ENCODE results near the gene RAB11FIP2. TPM values are rescaled to one million over a fixed set of nuclear protein-coding genes. Genes with fewer than 3 reads are reported as not detected.

Gene RAB11FIP2
- total RNA-seq, 1 experiment from 2014 or later, result 4.4 TPM

DNA sequence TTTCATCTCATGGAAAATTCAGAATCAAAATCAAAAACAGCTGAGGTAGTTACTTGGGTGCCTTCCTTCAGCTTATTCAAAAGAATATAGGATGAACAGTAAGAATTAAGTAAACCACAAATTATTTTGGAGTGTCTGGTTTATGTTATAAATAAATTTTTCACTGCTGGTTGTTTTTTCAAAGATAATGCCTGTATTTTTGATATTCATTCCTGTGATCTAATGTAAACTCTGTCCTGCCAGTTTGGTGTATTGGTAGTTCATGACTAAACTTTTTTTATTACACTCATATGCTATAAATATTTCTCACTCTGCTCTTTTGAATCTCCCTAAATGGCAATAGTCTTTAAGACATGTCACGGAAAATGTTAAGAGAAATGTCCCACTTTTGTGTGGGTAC, 11.6 kb upstream of the RAB11FIP2 start:
- ATAC-seq, result no peak
- POLR2A ChIA-PET (ENCODE audit: unreplicated experiment), result no interaction called here

DNA sequence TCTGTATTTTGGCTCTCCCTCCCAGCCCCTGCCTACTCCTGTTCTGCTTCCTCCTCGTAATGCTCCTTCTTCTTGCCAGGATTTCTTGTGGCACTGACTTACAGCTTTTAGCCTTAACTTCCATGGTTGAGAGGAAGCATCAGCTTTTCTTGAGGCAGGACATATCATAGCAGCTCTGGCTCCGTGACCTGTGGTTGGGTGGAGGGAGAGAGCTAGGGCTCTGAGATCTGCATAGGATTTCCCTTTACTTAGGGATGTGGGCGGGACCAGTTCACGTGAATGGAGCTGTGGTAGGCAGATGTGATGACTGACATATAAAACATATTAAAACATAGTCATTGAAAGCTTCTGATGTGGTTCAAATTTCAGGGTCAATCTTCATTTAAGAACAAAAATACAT, 10.6 kb upstream of the RAB11FIP2 start:
- Histone ChIP-seq H3K4me3 (ENCODE audit: low read length) (no peak overlapping the region), H3F3A (ENCODE audit: low read length, unreplicated experiment) (no peaks in the 10 kb centered on the region), H3K36me3 (ENCODE audit: low read depth, low read length) (no peaks in the 10 kb centered on the region), H3K79me2 (ENCODE audit: low read length) (no peaks in the 10 kb centered on the region), H3K27me3 (ENCODE audit: low read length) (no peaks in the 10 kb centered on the region), H3K9me3 (ENCODE audit: low read length) (no peaks in the 10 kb centered on the region), H3K9ac (ENCODE audit: low read length) (no peak overlapping the region), H3K4me1 (ENCODE audit: insufficient read depth, low read length) (no peaks in the 10 kb centered on the region), H3K4me2 (ENCODE audit: low read length) (no peak overlapping the region), H3K27ac (ENCODE audit: low read length) (no peak overlapping the region), H2AFZ (ENCODE audit: low read length) (no peak overlapping the region), H4K20me1 (ENCODE audit: low read length) (no peaks in the 10 kb centered on the region), H3K9me2 (replicated peaks; ENCODE audit: low read length) (no peaks in the 10 kb centered on the region)
- TF ChIP-seq EZH2 (IDR thresholded peaks at IDR 0.05; ENCODE audit: low read length, unreplicated experiment) (no peak), EZH2phosphoT487 (IDR thresholded peaks at IDR 0.05; ENCODE audit: borderline replicate concordance, low read length) (no peak)
- TF ChIP-seq, protein P1, sequence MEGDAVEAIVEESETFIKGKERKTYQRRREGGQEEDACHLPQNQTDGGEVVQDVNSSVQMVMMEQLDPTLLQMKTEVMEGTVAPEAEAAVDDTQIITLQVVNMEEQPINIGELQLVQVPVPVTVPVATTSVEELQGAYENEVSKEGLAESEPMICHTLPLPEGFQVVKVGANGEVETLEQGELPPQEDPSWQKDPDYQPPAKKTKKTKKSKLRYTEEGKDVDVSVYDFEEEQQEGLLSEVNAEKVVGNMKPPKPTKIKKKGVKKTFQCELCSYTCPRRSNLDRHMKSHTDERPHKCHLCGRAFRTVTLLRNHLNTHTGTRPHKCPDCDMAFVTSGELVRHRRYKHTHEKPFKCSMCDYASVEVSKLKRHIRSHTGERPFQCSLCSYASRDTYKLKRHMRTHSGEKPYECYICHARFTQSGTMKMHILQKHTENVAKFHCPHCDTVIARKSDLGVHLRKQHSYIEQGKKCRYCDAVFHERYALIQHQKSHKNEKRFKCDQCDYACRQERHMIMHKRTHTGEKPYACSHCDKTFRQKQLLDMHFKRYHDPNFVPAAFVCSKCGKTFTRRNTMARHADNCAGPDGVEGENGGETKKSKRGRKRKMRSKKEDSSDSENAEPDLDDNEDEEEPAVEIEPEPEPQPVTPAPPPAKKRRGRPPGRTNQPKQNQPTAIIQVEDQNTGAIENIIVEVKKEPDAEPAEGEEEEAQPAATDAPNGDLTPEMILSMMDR (conservative IDR thresholded peaks at IDR 0.05; ENCODE audit: low read depth, low read length), result no peak
- ChIA-PET CTCF (no interaction called here), POLR2A (ENCODE audit: unreplicated experiment) (interaction anchor here (0.6 kb wide), 1 partner anchor 48 kb away, joined by 5 read pairs; no protein-coding TSS in a partner anchor)
- ATAC-seq, result no peak
- no TSS peak for BruUV-seq (replicated peaks)
- intact Hi-C loops (cut with micrococcal nuclease), result no loop called here
- DNase-seq, result no peak

More for the DNA sequence above, 11.6 kb upstream of the RAB11FIP2 start:
- H3K27ac ChIP-seq (ENCODE audit: low read length), result no peak overlapping the region
- CTCF ChIA-PET, result no interaction called here
- intact Hi-C loops (cut with micrococcal nuclease), result no loop called here
- DNase-seq, result no peak
- BruUV-seq (replicated peaks), result no TSS peak
- no peak overlapping the region for H3K4me2 ChIP-seq (ENCODE audit: low read length)
- H3K27me3 ChIP-seq (ENCODE audit: low read length), result no peaks in the 10 kb centered on the region
- no peaks in the 10 kb centered on the region for H3K79me2 ChIP-seq (ENCODE audit: low read length)
- no peak overlapping the region for H3K9ac ChIP-seq (ENCODE audit: low read length)
- no peaks in the 10 kb centered on the region for H3K9me3 ChIP-seq (ENCODE audit: low read length)
- H3K4me1 ChIP-seq (ENCODE audit: insufficient read depth, low read length), result no peaks in the 10 kb centered on the region
- H3K9me2 ChIP-seq (replicated peaks; ENCODE audit: low read length), result no peaks in the 10 kb centered on the region
- H3F3A ChIP-seq (ENCODE audit: low read length, unreplicated experiment), result no peaks in the 10 kb centered on the region
- H4K20me1 ChIP-seq (ENCODE audit: low read length), result no peaks in the 10 kb centered on the region
- no peak overlapping the region for H3K4me3 ChIP-seq (ENCODE audit: low read length)
- TF ChIP-seq EZH2 (IDR thresholded peaks at IDR 0.05; ENCODE audit: low read length, unreplicated experiment) (no peak), EZH2phosphoT487 (IDR thresholded peaks at IDR 0.05; ENCODE audit: borderline replicate concordance, low read length) (no peak)
- TF ChIP-seq, protein P1 (conservative IDR thresholded peaks at IDR 0.05; ENCODE audit: low read depth, low read length), result no peak
- H3K36me3 ChIP-seq (ENCODE audit: low read depth, low read length), result no peaks in the 10 kb centered on the region
- H2AFZ ChIP-seq (ENCODE audit: low read length), result no peak overlapping the region

- H3K4me1 ChIP-seq (ENCODE audit: insufficient read depth, low read length), result no peaks in the 10 kb centered on the region
- no peak overlapping the region for H3K27ac ChIP-seq (ENCODE audit: low read length)
- TF ChIP-seq EZH2phosphoT487 (IDR thresholded peaks at IDR 0.05; ENCODE audit: borderline replicate concordance, low read length) (no peak), EZH2 (IDR thresholded peaks at IDR 0.05; ENCODE audit: low read length, unreplicated experiment) (no peak)
- TF ChIP-seq, protein P1 (conservative IDR thresholded peaks at IDR 0.05; ENCODE audit: low read depth, low read length), result no peak
- H3F3A ChIP-seq (ENCODE audit: low read length, unreplicated experiment), result no peaks in the 10 kb centered on the region
- no peaks in the 10 kb centered on the region for H3K9me2 ChIP-seq (replicated peaks; ENCODE audit: low read length)
- no TSS peak for BruUV-seq (replicated peaks)
- H3K79me2 ChIP-seq (ENCODE audit: low read length), result no peaks in the 10 kb centered on the region
- H3K9me3 ChIP-seq (ENCODE audit: low read length), result no peaks in the 10 kb centered on the region
- CTCF ChIA-PET, result no interaction called here
- no peak overlapping the region for H3K9ac ChIP-seq (ENCODE audit: low read length)
- no peaks in the 10 kb centered on the region for H3K27me3 ChIP-seq (ENCODE audit: low read length)
- H3K4me3 ChIP-seq (ENCODE audit: low read length), result no peak overlapping the region
- intact Hi-C loops (cut with micrococcal nuclease), result no loop called here
- no peak for DNase-seq
- ATAC-seq, result no peak
- no peaks in the 10 kb centered on the region for H3K36me3 ChIP-seq (ENCODE audit: low read depth, low read length)
- no peak overlapping the region for H2AFZ ChIP-seq (ENCODE audit: low read length)
- no peaks in the 10 kb centered on the region for H4K20me1 ChIP-seq (ENCODE audit: low read length)
- H3K4me2 ChIP-seq (ENCODE audit: low read length), result no peak overlapping the region
- POLR2A ChIA-PET (ENCODE audit: unreplicated experiment), result no interaction called here
These were observed 7.6 kb upstream of the RAB11FIP2 start for GRCh38 chr10:118054383-118054782.
